B cell (primary cell): ENCODE results near the gene HPCA. TPM values are rescaled to one million over a fixed set of nuclear protein-coding genes. Genes with fewer than 3 reads are reported as not detected.

Experiments
- ATAC-seq: fragments of 200-7000 bp; cut with Tn5 transposase; one replicate; pipeline ENCODE4 v1.10.0; 2021; ENCODE audit warnings: low read depth, mild to moderate bottlenecking, moderate number of reproducible peaks, moderate library complexity
- CTCF ChIA-PET: fragments of 350-600 bp; sonication (Branson Sonifier 250); formaldehyde crosslinking; loops from one replicate; lab custom pipeline; 2021; ENCODE audit warnings: antibody characterized with exemption, inconsistent platforms; lab: Charles Lee
- POLR2A ChIA-PET: fragments of 350-600 bp; sonication (Branson Sonifier 250); formaldehyde crosslinking; loops from one replicate; lab custom pipeline; 2021; ENCODE audit warnings: antibody characterized with exemption; lab: Charles Lee
- DNase-seq: peaks from one replicate; pipeline ENCODE4 v3.0.0; 2013
- H2AFZ ChIP-seq: 2 replicates; pipeline ENCODE4 v1.6.1; 2012; ENCODE audit warnings: mild to moderate bottlenecking, low read depth, low read length; ENCODE audit not compliant: insufficient read depth, poor library complexity, severe bottlenecking
- H3K27ac ChIP-seq, 2 donors: 1 replicate in 1 of 2; 2 replicates in 1 of 2; pipeline ENCODE4 v1.5.1; 2012 to 2013; ENCODE audit warnings: low read length in 2 of 2, mild to moderate bottlenecking in 2 of 2, moderate library complexity in 1 of 2
- H3K27me3 ChIP-seq, 4 experiments: fragments of 200-600 bp in 1 of 4; sonication (generic) in 1 of 4; replicated peaks in 1 of 4; 1 replicate in 2 of 4; 2 replicates in 2 of 4; pipeline versions ENCODE4 v1.6.1 to v1.7.0; 2013 to 2016; ENCODE audit warnings: low read length in 3 of 4, mild to moderate bottlenecking in 2 of 4, mixed read lengths in 1 of 4, moderate library complexity in 1 of 4; ENCODE audit not compliant: insufficient read depth in 4 of 4, control insufficient read depth in 3 of 4; ENCODE audit errors: control extremely low read depth in 1 of 4
- H3K36me3 ChIP-seq, 2 experiments: replicated peaks in 1 of 2; 1 replicate in 1 of 2; 2 replicates in 1 of 2; pipeline versions ENCODE4 v1.6.1 to v1.7.1; 2013; ENCODE audit warnings: low read length in 1 of 2; ENCODE audit not compliant: insufficient read depth in 2 of 2, control insufficient read depth in 1 of 2; ENCODE audit errors: control extremely low read depth in 1 of 2, extremely low read depth in 1 of 2
- H3K4me1 ChIP-seq, 2 donors: fragments of 200-600 bp in 1 of 2; sonication (generic) in 1 of 2; 1 replicate in 1 of 2; 2 replicates in 1 of 2; pipeline versions ENCODE4 v1.5.1 to v1.6.1; 2013 to 2017; ENCODE audit warnings: low read length in 2 of 2; ENCODE audit not compliant: control insufficient read depth in 2 of 2, insufficient read depth in 2 of 2
- H3K4me2 ChIP-seq: replicated peaks from 2 replicates; pipeline ENCODE3; 2012; ENCODE audit warnings: mild to moderate bottlenecking, low read depth, low read length; ENCODE audit not compliant: poor library complexity, severe bottlenecking
- H3K4me3 ChIP-seq, 5 experiments: fragments of 200-600 bp in 1 of 5; sonication (generic) in 1 of 5; 1 replicate in 3 of 5; 2 replicates in 2 of 5; pipeline versions ENCODE4 v1.5.1 to v1.7.0; 2011 to 2016; ENCODE audit warnings: low read length in 4 of 5, mild to moderate bottlenecking in 4 of 5, low read depth in 2 of 5, control low read depth in 1 of 5, moderate library complexity in 1 of 5; ENCODE audit not compliant: insufficient read depth in 1 of 5; ENCODE audit errors: control extremely low read depth in 1 of 5, extremely low read depth in 1 of 5
- H3K79me2 ChIP-seq: fragments of 200-600 bp; sonication (generic); one replicate; pipeline ENCODE4 v1.6.0; 2016; ENCODE audit warnings: low read length; ENCODE audit not compliant: control insufficient read depth, insufficient read depth
- H3K9ac ChIP-seq: fragments of 200-600 bp; sonication (generic); 2 replicates; pipeline ENCODE4 v1.6.1; 2017; ENCODE audit warnings: mild to moderate bottlenecking, low read length, moderate library complexity
- H3K9me3 ChIP-seq, 3 donors: one replicate each; pipeline versions ENCODE4 v1.6.1 to v1.7.1; 2013; ENCODE audit warnings: low read length in 2 of 3; ENCODE audit not compliant: control insufficient read depth in 2 of 3, insufficient read depth in 1 of 3; ENCODE audit errors: control extremely low read depth in 1 of 3
- H4K20me1 ChIP-seq: 2 replicates; pipeline ENCODE4 v1.6.0; 2012; ENCODE audit warnings: mild to moderate bottlenecking, low read length; ENCODE audit not compliant: insufficient read depth, control insufficient read depth, poor library complexity, severe bottlenecking
- H3K27ac Mint-ChIP-seq: one replicate; pipeline ENCODE4 v1.8.0; 2021; ENCODE audit warnings: mixed read lengths
- H3K27me3 Mint-ChIP-seq: one replicate; pipeline ENCODE4 v1.8.0; 2021; ENCODE audit warnings: mixed read lengths
- H3K4me1 Mint-ChIP-seq: one replicate; pipeline ENCODE4 v1.8.0; 2021; ENCODE audit warnings: mixed read lengths
- H3K4me3 Mint-ChIP-seq: one replicate; pipeline ENCODE4 v1.8.0; 2021; ENCODE audit warnings: mixed read lengths
- H3K9me3 Mint-ChIP-seq: one replicate; pipeline ENCODE4 v1.8.0; 2022; ENCODE audit warnings: mixed read lengths; ENCODE audit not compliant: insufficient read depth
- CTCF ChIP-seq: fragments of 200-600 bp; IDR thresholded peaks from one replicate; pipeline ENCODE4 v1.8.0; 2022; ENCODE audit warnings: antibody characterized with exemption, mild to moderate bottlenecking
- EZH2 ChIP-seq: IDR thresholded peaks from 2 replicates; pipeline ENCODE4 v1.6.1; 2012; ENCODE audit warnings: borderline replicate concordance, low read depth, mild to moderate bottlenecking, moderate library complexity, low read length; ENCODE audit not compliant: insufficient read depth, poor library complexity, severe bottlenecking
- WGBS: methylation state at CpG from one replicate; pipeline ENCODE4 v1.1.5; 2013; ENCODE audit warnings: missing lambda C conversion rate; ENCODE audit not compliant: insufficient coverage; 5-methylcytosine and 5-hydroxymethylcytosine counted together
- intact Hi-C: fragments of 100-400 bp; cut with micrococcal nuclease; formaldehyde crosslinking; loops from one replicate; pipeline ENCODE4 v1.10.0; 2022
- polyA plus RNA-seq: library from polyadenylated mRNA; depleted of rRNA; stranded (reverse); fragments of >200 nt; gene quantifications from 2 replicates; pipeline ENCODE4 v1.2.3, GENCODE V29; 2012
- total RNA-seq, 2 donors: library from RNA; stranded (reverse); fragments of 120-200 nt in 1 of 2; gene quantifications; 1 replicate in 1 of 2; 2 replicates in 1 of 2; pipeline versions ENCODE4 v1.2.3 to v1.2.4, GENCODE V29; 2013 to 2022

HPCA gene
- total and polyA plus RNA-seq, 2 donors (not counting 1 experiment from before 2014, with no cell fraction given): 0.06 TPM; not detected in 1

GRCh38 chr1:32858136-32858535 is 28.2 kb upstream of the HPCA start:
- Histone ChIP-seq H3K27ac (no peak overlapping the region), H3K36me3 (peaks cover 21 to 70% of the 10 kb centered on the region in 2 experiments), H3K27me3 (no peaks in the 10 kb centered on the region), H3K9me3 (no peaks in the 10 kb centered on the region), H2AFZ (no peak overlapping the region), H3K4me2 (no peak overlapping the region), H3K9ac (no peak overlapping the region), H3K4me3 (no peak overlapping the region), H4K20me1 (no peaks in the 10 kb centered on the region), H3K79me2 (no peaks in the 10 kb centered on the region), H3K4me1 (no peaks in the 10 kb centered on the region)
- ATAC-seq (no peak), DNase-seq (no peak)
- Mint-ChIP-seq H3K27ac (no peak overlapping the region), H3K4me3 (no peak overlapping the region), H3K9me3 (no peaks in the 10 kb centered on the region), H3K4me1 (no peaks in the 10 kb centered on the region), H3K27me3 (no peaks in the 10 kb centered on the region)
- intact Hi-C loops: no loop called here
- ChIA-PET CTCF (interaction anchor here (0.6 to 0.7 kb wide), 4 partner anchors 22 to 442 kb away, joined by 3 read pairs; no protein-coding TSS in a partner anchor), POLR2A (no interaction called here)
- no CpG with 5 or more reads among the region's 2 CpGs for WGBS
- TF ChIP-seq EZH2 (no peak), CTCF (no peak)

GRCh38 chr1:32858791-32859190 is 27.5 kb upstream of the HPCA start:
- H3K36me3 ChIP-seq: peaks cover 20 to 66% of the 10 kb centered on the region in 2 experiments
- WGBS: 100% methylated on average over 4 of the region's 7 CpGs
- ChIA-PET POLR2A (no interaction called here), CTCF (interaction anchor here (0.6 to 2.3 kb wide), 3 partner anchors 13 to 246 kb away, joined by 3 to 8 read pairs (median 3); no protein-coding TSS in a partner anchor)
- no peak overlapping the region for H3K4me3 Mint-ChIP-seq
- H3K4me2 ChIP-seq: no peak overlapping the region
- DNase-seq (no peak), ATAC-seq (no peak)
- no peaks in the 10 kb centered on the region for H4K20me1 ChIP-seq
- TF ChIP-seq EZH2 (no peak), CTCF (no peak)
- intact Hi-C loops: no loop called here
- H3K27me3 ChIP-seq: no peaks in the 10 kb centered on the region
- H3K9ac ChIP-seq: no peak overlapping the region
- no peak overlapping the region for H3K4me3 ChIP-seq
- H3K27ac ChIP-seq: no peak overlapping the region
- H3K9me3 Mint-ChIP-seq: no peaks in the 10 kb centered on the region
- no peak overlapping the region for H3K27ac Mint-ChIP-seq
- H3K9me3 ChIP-seq: no peaks in the 10 kb centered on the region
- no peaks in the 10 kb centered on the region for H3K4me1 ChIP-seq
- no peaks in the 10 kb centered on the region for H3K4me1 Mint-ChIP-seq
- H3K79me2 ChIP-seq: no peaks in the 10 kb centered on the region
- H3K27me3 Mint-ChIP-seq: no peaks in the 10 kb centered on the region
- no peak overlapping the region for H2AFZ ChIP-seq
